HepG2 (cell line): ENCODE results near the gene DENND5B. TPM values are rescaled to one million over a fixed set of nuclear protein-coding genes. Genes with fewer than 3 reads are reported as not detected.

Experiments
- ATAC-seq: fragments of 200-7000 bp; cut with Tn5 transposase; 3 replicates; pipeline ENCODE4 v1.9.1; 2020; ENCODE audit warnings: mild to moderate bottlenecking, moderate library complexity
- BruUV-seq: library from RNA; stranded (reverse); fragments of 400-500 nt; replicated peaks from 2 replicates; lab custom pipeline; 2021; lab: Mats Ljungman, UMichigan
- CTCF ChIA-PET: fragments of 300-600 bp; formaldehyde crosslinking; extraction: SDS; loops from one replicate; lab custom pipeline; 2021; ENCODE audit warnings: low total read pairs, inconsistent platforms, low intra/inter-chr PET ratio; lab: Yijun Ruan, JAX
- POLR2A ChIA-PET: fragments of 350-600 bp; sonication (Branson Sonifier 250); formaldehyde crosslinking; loops from one replicate; lab custom pipeline; 2020; ENCODE audit warnings: antibody characterized with exemption, inconsistent platforms; lab: Yijun Ruan, JAX
- DNase-seq: peaks from one replicate; pipeline ENCODE4 v3.0.0-alpha.2; 2015; ENCODE audit warnings: low spot score
- FAIRE-seq: peaks from 3 replicates; lab custom pipeline; 2011; peaks lifted over from hg19 to GRCh38; lab: Jason Lieb, UNC
- H2AFZ ChIP-seq: one replicate; pipeline ENCODE4 v1.6.1; 2011; ENCODE audit warnings: low read length, inconsistent platforms
- H3K27ac ChIP-seq: fragments of 300-600 bp; 3 replicates; pipeline ENCODE4 v1.8.0; 2011; ENCODE audit warnings: mixed run types, mild to moderate bottlenecking, mixed read lengths, low read length, inconsistent platforms; ENCODE audit not compliant: insufficient read depth; ENCODE audit errors: extremely low read length
- H3K27me3 ChIP-seq, 2 experiments: fragments of 200-600 bp in 1 of 2; 2 replicates in 1 of 2; 3 replicates in 1 of 2; pipeline versions ENCODE4 v1.6.0 to v1.8.0; 2011; ENCODE audit warnings: low read length in 2 of 2, mild to moderate bottlenecking in 2 of 2, moderate library complexity in 2 of 2, inconsistent platforms in 1 of 2; ENCODE audit not compliant: insufficient read depth in 2 of 2, control insufficient read depth in 1 of 2
- H3K36me3 ChIP-seq, 2 experiments: fragments of 200-600 bp in 1 of 2; replicated peaks in 1 of 2; 2 replicates in 1 of 2; 3 replicates in 1 of 2; pipeline versions ENCODE4 v1.5.1 to v1.8.0; 2011; ENCODE audit warnings: low read length in 2 of 2, inconsistent platforms in 1 of 2; ENCODE audit not compliant: insufficient read depth in 2 of 2, control insufficient read depth in 1 of 2
- H3K4me1 ChIP-seq: 2 replicates; pipeline ENCODE4 v1.5.1; 2012; ENCODE audit warnings: low read length, inconsistent platforms; ENCODE audit not compliant: insufficient read depth
- H3K4me2 ChIP-seq: 2 replicates; pipeline ENCODE4 v1.6.0; 2011; ENCODE audit warnings: low read depth, low read length, inconsistent platforms
- H3K4me3 ChIP-seq, 3 experiments: fragments of 200-600 bp in 1 of 3; sonication (generic), shearing (Covaris generic) in 1 of 3; replicated peaks in 1 of 3; 2 replicates each; pipeline ENCODE4 v1.5.1; 2011 to 2016; ENCODE audit warnings: low read length in 3 of 3, inconsistent platforms in 2 of 3, low read depth in 2 of 3, mild to moderate bottlenecking in 2 of 3, control low read depth in 1 of 3, mixed read lengths in 1 of 3; ENCODE audit not compliant: insufficient read depth in 1 of 3
- H3K79me2 ChIP-seq: one replicate; pipeline ENCODE4 v1.6.1; 2011; ENCODE audit warnings: low read length, inconsistent platforms; ENCODE audit not compliant: insufficient read depth
- H3K9ac ChIP-seq: 2 replicates; pipeline ENCODE4 v1.6.0; 2011; ENCODE audit warnings: mild to moderate bottlenecking, low read depth, low read length, inconsistent platforms; ENCODE audit not compliant: insufficient read depth
- H3K9me3 ChIP-seq: 2 replicates; pipeline ENCODE4 v1.5.1; 2012; ENCODE audit warnings: mild to moderate bottlenecking, low read length
- H4K20me1 ChIP-seq: 2 replicates; pipeline ENCODE4 v1.6.0; 2011; ENCODE audit warnings: inconsistent platforms, mild to moderate bottlenecking, low read length, moderate library complexity; ENCODE audit not compliant: insufficient read depth
- NCOA2 ChIP-seq: sonication (generic); formaldehyde crosslinking; IDR thresholded peaks from 2 replicates; pipeline ENCODE4 v1.8.0; 2022; ENCODE audit warnings: inconsistent platforms
- POGZ ChIP-seq: sonication (generic); formaldehyde crosslinking; IDR thresholded peaks from 2 replicates; pipeline ENCODE4 v1.4.0; 2020; ENCODE audit warnings: mild to moderate bottlenecking, missing genetic modification reagents
- SAP130 ChIP-seq: IDR thresholded peaks from 2 replicates; pipeline ENCODE4 v1.6.1; 2016; ENCODE audit warnings: low read depth
- ZMYM3 ChIP-seq: sonication (generic); formaldehyde crosslinking; IDR thresholded peaks from 2 replicates; pipeline ENCODE4 v1.5.1; 2020; ENCODE audit warnings: mild to moderate bottlenecking, missing genetic modification reagents
- ZMYM4 ChIP-seq: sonication (generic); formaldehyde crosslinking; IDR thresholded peaks from 2 replicates; pipeline ENCODE4 v1.8.1; 2023; ENCODE audit warnings: mild to moderate bottlenecking, missing genetic modification reagents
- ZNF280B ChIP-seq: sonication (generic); formaldehyde crosslinking; IDR thresholded peaks from 2 replicates; pipeline ENCODE4 v1.5.0; 2020; ENCODE audit warnings: missing genetic modification reagents, mild to moderate bottlenecking, borderline replicate concordance
- ZNF431 ChIP-seq: sonication (generic); formaldehyde crosslinking; IDR thresholded peaks from 2 replicates; pipeline ENCODE4 v1.9.0; 2022; ENCODE audit warnings: missing genetic modification reagents, low read depth, mild to moderate bottlenecking, borderline replicate concordance
- ZNF543 ChIP-seq: sonication (generic); formaldehyde crosslinking; IDR thresholded peaks from 2 replicates; pipeline ENCODE4 v1.4.0; 2020; ENCODE audit warnings: mild to moderate bottlenecking, missing genetic modification reagents
- ZSCAN21 ChIP-seq: sonication (generic); formaldehyde crosslinking; IDR thresholded peaks from 2 replicates; pipeline ENCODE4 v1.8.0; 2022; ENCODE audit warnings: mild to moderate bottlenecking, missing genetic modification reagents, moderate library complexity, borderline replicate concordance
- ZSCAN31 ChIP-seq: sonication (generic); formaldehyde crosslinking; IDR thresholded peaks from 2 replicates; pipeline ENCODE4 v1.5.0; 2020; ENCODE audit warnings: low read depth, mild to moderate bottlenecking, missing genetic modification reagents
- WGBS: methylation state at CpG from one replicate; pipeline ENCODE4 v1.1.6; 2017; ENCODE audit warnings: low lambda C conversion rate; 5-methylcytosine and 5-hydroxymethylcytosine counted together
- in situ Hi-C: cut with HindIII; loops from 2 replicates; pipeline ENCODE4 v1.10.0; 2017; ENCODE audit warnings: low pct_unique_long_range_greater_than_20kb; ENCODE audit not compliant: extremely low pct_ligation_motif_present
- intact Hi-C: fragments of 100-400 bp; cut with micrococcal nuclease; formaldehyde crosslinking; loops from one replicate; pipeline ENCODE4 v1.10.0; 2022; ENCODE audit not compliant: unreplicated experiment
- polyA plus RNA-seq, 8 experiments: library from polyadenylated mRNA; depleted of rRNA in 3 of 8; stranded (reverse) in 7 of 8; unstranded in 1 of 8; fragments of >200 nt; fragmentation: Illumina TruSeq in 4 of 8; extraction: Trizol in 4 of 8; gene quantifications; 2 replicates each; pipeline versions ENCODE4 v1.2.1 to v1.2.3, GENCODE V29; 2011 to 2016; ENCODE audit warnings: low read depth in 4 of 8, missing spikeins in 1 of 8, mixed read lengths in 1 of 8; ENCODE audit not compliant: insufficient read depth in 1 of 8
- total RNA-seq, 5 experiments: library from RNA; depleted of rRNA; stranded (reverse); fragments of >200 nt; fragmentation: Illumina TruSeq; extraction: Trizol; gene quantifications; 2 replicates each; pipeline ENCODE4 v1.2.3, GENCODE V29; 2016; ENCODE audit warnings: low read depth in 1 of 5
- TF ChIP-seq, protein P1 (sequence below): sonication (generic); formaldehyde crosslinking; IDR thresholded peaks from 2 replicates; pipeline ENCODE4 v1.4.0; 2020; ENCODE audit warnings: missing genetic modification reagents
- TF ChIP-seq, protein P2 (sequence below): sonication (generic); formaldehyde crosslinking; IDR thresholded peaks from 2 replicates; pipeline ENCODE4 v1.5.0; 2020; ENCODE audit warnings: mild to moderate bottlenecking, missing genetic modification reagents
- TF ChIP-seq, protein P3 (sequence below): sonication (generic); formaldehyde crosslinking; IDR thresholded peaks from 2 replicates; pipeline ENCODE4 v1.4.0; 2020; ENCODE audit warnings: mild to moderate bottlenecking, missing genetic modification reagents

Gene DENND5B
- total and polyA plus RNA-seq, 2 of the 13 experiments (the other 11 are each of a cell fraction or from before 2014, with no cell fraction given), result 14.7 to 18.7 TPM

GRCh38 chr12:31634620-31635019 lies 43.7 kb upstream of the DENND5B start:
- ChIA-PET POLR2A (no interaction called here), CTCF (no interaction called here)
- H2AFZ ChIP-seq, result no peak overlapping the region
- H4K20me1 ChIP-seq, result no peaks in the 10 kb centered on the region
- H3K4me3 ChIP-seq, result no peak overlapping the region
- DNase-seq (no peak), FAIRE-seq (no peak), ATAC-seq (no peak)
- H3K27ac ChIP-seq, result no peak overlapping the region
- intact Hi-C loops, result loop anchor here (10.0 kb wide), 1 partner anchor 380 kb away; no protein-coding TSS in a partner anchor
- no peaks in the 10 kb centered on the region for H3K27me3 ChIP-seq
- in situ Hi-C loops, result loop anchor here (5.0 to 10.0 kb wide), 2 partner anchors 232 to 380 kb away; no protein-coding TSS in a partner anchor
- H3K4me1 ChIP-seq, result peaks cover 7% of the 10 kb centered on the region
- 13% methylated on average over 1 of the region's 1 CpG for WGBS
- H3K79me2 ChIP-seq, result no peaks in the 10 kb centered on the region
- TF ChIP-seq SAP130 (CRISPR knock-in tag) (no peak), POGZ (CRISPR knock-in tag) (no peak), ZSCAN31 (no peak), ZMYM4 (CRISPR knock-in tag) (no peak), ZNF431 (CRISPR knock-in tag) (no peak), NCOA2 (CRISPR knock-in tag) (no peak), ZMYM3 (no peak), ZNF543 (CRISPR knock-in tag) (no peak), ZSCAN21 (CRISPR knock-in tag) (no peak), ZNF280B (CRISPR knock-in tag) (no peak)
- TF ChIP-seq, protein P1, sequence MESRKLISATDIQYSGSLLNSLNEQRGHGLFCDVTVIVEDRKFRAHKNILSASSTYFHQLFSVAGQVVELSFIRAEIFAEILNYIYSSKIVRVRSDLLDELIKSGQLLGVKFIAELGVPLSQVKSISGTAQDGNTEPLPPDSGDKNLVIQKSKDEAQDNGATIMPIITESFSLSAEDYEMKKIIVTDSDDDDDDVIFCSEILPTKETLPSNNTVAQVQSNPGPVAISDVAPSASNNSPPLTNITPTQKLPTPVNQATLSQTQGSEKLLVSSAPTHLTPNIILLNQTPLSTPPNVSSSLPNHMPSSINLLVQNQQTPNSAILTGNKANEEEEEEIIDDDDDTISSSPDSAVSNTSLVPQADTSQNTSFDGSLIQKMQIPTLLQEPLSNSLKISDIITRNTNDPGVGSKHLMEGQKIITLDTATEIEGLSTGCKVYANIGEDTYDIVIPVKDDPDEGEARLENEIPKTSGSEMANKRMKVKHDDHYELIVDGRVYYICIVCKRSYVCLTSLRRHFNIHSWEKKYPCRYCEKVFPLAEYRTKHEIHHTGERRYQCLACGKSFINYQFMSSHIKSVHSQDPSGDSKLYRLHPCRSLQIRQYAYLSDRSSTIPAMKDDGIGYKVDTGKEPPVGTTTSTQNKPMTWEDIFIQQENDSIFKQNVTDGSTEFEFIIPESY (CRISPR knock-in tag), result no peak
- TF ChIP-seq, protein P2, sequence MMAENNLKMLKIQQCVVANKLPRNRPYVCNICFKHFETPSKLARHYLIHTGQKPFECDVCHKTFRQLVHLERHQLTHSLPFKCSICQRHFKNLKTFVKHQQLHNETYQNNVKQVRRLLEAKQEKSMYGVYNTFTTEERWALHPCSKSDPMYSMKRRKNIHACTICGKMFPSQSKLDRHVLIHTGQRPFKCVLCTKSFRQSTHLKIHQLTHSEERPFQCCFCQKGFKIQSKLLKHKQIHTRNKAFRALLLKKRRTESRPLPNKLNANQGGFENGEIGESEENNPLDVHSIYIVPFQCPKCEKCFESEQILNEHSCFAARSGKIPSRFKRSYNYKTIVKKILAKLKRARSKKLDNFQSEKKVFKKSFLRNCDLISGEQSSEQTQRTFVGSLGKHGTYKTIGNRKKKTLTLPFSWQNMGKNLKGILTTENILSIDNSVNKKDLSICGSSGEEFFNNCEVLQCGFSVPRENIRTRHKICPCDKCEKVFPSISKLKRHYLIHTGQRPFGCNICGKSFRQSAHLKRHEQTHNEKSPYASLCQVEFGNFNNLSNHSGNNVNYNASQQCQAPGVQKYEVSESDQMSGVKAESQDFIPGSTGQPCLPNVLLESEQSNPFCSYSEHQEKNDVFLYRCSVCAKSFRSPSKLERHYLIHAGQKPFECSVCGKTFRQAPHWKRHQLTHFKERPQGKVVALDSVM (CRISPR knock-in tag), result no peak
- TF ChIP-seq, protein P3, sequence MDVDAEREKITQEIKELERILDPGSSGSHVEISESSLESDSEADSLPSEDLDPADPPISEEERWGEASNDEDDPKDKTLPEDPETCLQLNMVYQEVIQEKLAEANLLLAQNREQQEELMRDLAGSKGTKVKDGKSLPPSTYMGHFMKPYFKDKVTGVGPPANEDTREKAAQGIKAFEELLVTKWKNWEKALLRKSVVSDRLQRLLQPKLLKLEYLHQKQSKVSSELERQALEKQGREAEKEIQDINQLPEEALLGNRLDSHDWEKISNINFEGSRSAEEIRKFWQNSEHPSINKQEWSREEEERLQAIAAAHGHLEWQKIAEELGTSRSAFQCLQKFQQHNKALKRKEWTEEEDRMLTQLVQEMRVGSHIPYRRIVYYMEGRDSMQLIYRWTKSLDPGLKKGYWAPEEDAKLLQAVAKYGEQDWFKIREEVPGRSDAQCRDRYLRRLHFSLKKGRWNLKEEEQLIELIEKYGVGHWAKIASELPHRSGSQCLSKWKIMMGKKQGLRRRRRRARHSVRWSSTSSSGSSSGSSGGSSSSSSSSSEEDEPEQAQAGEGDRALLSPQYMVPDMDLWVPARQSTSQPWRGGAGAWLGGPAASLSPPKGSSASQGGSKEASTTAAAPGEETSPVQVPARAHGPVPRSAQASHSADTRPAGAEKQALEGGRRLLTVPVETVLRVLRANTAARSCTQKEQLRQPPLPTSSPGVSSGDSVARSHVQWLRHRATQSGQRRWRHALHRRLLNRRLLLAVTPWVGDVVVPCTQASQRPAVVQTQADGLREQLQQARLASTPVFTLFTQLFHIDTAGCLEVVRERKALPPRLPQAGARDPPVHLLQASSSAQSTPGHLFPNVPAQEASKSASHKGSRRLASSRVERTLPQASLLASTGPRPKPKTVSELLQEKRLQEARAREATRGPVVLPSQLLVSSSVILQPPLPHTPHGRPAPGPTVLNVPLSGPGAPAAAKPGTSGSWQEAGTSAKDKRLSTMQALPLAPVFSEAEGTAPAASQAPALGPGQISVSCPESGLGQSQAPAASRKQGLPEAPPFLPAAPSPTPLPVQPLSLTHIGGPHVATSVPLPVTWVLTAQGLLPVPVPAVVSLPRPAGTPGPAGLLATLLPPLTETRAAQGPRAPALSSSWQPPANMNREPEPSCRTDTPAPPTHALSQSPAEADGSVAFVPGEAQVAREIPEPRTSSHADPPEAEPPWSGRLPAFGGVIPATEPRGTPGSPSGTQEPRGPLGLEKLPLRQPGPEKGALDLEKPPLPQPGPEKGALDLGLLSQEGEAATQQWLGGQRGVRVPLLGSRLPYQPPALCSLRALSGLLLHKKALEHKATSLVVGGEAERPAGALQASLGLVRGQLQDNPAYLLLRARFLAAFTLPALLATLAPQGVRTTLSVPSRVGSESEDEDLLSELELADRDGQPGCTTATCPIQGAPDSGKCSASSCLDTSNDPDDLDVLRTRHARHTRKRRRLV, result no peak
- H3K36me3 ChIP-seq, result no peaks in the 10 kb centered on the region
- H3K4me2 ChIP-seq, result no peak overlapping the region
- no peak overlapping the region for H3K9ac ChIP-seq
- no TSS peak for BruUV-seq
- no peaks in the 10 kb centered on the region for H3K9me3 ChIP-seq
